Measurements from ENCODE around the gene BABAM2. TPM values are rescaled to one million over a fixed set of nuclear protein-coding genes. Genes with fewer than 3 reads are reported as not detected.
"Not testable (repeated sequence)": the region's sequence is repeated elsewhere in the genome, so short reads cannot be mapped to it uniquely, and the experiment has no call there.

The BABAM2 gene
- polyA plus RNA-seq (ENCODE audit: insufficient read length in 4 of 4): 10 to 100 TPM; 30.1 to 59.3 (median 55.6) TPM

GRCh38 chr2:27890146-27890923 is at the start of gene BABAM2, which contains the start of gene RBKS:
Gene BABAM2, plus strand, starts transcription at chr2:27890729. Its CDS starts 3,828 bp downstream, at chr2:27894557.
Gene RBKS, minus strand, starts transcription at chr2:27890387. Its CDS starts 42 bp downstream, at chr2:27890345.
- peak; percentile 70 to 79 (median 76) for DNase-seq (ENCODE audit: low read depth in 4 of 4, low spot score in 3 of 4)

GRCh38 chr2:27842894-27843293 is 47.6 kb upstream of the BABAM2 start:
- no peak for DNase-seq (ENCODE audit: low read depth in 4 of 4, low spot score in 3 of 4)

GRCh38 chr2:27843992-27844391 is 46.5 kb upstream of the BABAM2 start:
- DNase-seq (ENCODE audit: low read depth in 4 of 4, low spot score in 3 of 4): no peak

- no peak for DNase-seq (ENCODE audit: low read depth in 4 of 4, low spot score in 3 of 4)
These were observed 45.7 kb upstream of the BABAM2 start for GRCh38 chr2:27844821-27845255.

- DNase-seq (ENCODE audit: low read depth in 4 of 4, low spot score in 3 of 4): no peak
These were observed 43.2 kb upstream of the BABAM2 start for GRCh38 chr2:27847333-27847732.

GRCh38 chr2:27849558-27850205 is 40.8 kb upstream of the BABAM2 start:
- DNase-seq (ENCODE audit: low read depth in 4 of 4, low spot score in 3 of 4): no peak

- DNase-seq (ENCODE audit: low read depth in 4 of 4, low spot score in 3 of 4): no peak
These were observed 37.8 kb upstream of the BABAM2 start for GRCh38 chr2:27852691-27853090.

GRCh38 chr2:27854229-27854862 is 36.2 kb upstream of the BABAM2 start:
- DNase-seq (ENCODE audit: low read depth in 4 of 4, low spot score in 3 of 4): no peak

- no peak for DNase-seq (ENCODE audit: low read depth in 4 of 4, low spot score in 3 of 4)
These were observed 35.1 kb upstream of the BABAM2 start for GRCh38 chr2:27855476-27855875.

GRCh38 chr2:27856386-27856785 is 34.1 kb upstream of the BABAM2 start:
- DNase-seq (ENCODE audit: low read depth in 4 of 4, low spot score in 3 of 4): no peak

GRCh38 chr2:27856956-27857355 is 33.6 kb upstream of the BABAM2 start:
- no peak for DNase-seq (ENCODE audit: low read depth in 4 of 4, low spot score in 3 of 4)

GRCh38 chr2:27857417-27858172 is 32.9 kb upstream of the BABAM2 start:
- DNase-seq (ENCODE audit: low read depth in 4 of 4, low spot score in 3 of 4): no peak

- no peak for DNase-seq (ENCODE audit: low read depth in 4 of 4, low spot score in 3 of 4)
These were observed 30.4 kb upstream of the BABAM2 start for GRCh38 chr2:27860111-27860510.

GRCh38 chr2:27863146-27863545 is 27.4 kb upstream of the BABAM2 start:
- no peak for DNase-seq (ENCODE audit: low read depth in 4 of 4, low spot score in 3 of 4)

GRCh38 chr2:27863955-27864354 is 26.6 kb upstream of the BABAM2 start:
- DNase-seq (ENCODE audit: low read depth in 4 of 4, low spot score in 3 of 4): not testable (repeated sequence)

GRCh38 chr2:27866237-27866636 is 24.3 kb upstream of the BABAM2 start:
- DNase-seq (ENCODE audit: low read depth in 4 of 4, low spot score in 3 of 4): no peak

- DNase-seq (ENCODE audit: low read depth in 4 of 4, low spot score in 3 of 4): no peak
These were observed 20.8 kb upstream of the BABAM2 start for GRCh38 chr2:27869763-27870162.

GRCh38 chr2:27870724-27871123 is 19.8 kb upstream of the BABAM2 start:
- no peak for DNase-seq (ENCODE audit: low read depth in 4 of 4, low spot score in 3 of 4)

GRCh38 chr2:27871802-27872201 is 18.7 kb upstream of the BABAM2 start:
- no peak for DNase-seq (ENCODE audit: low read depth in 4 of 4, low spot score in 3 of 4)

GRCh38 chr2:27873091-27873490 is 17.4 kb upstream of the BABAM2 start:
- no peak for DNase-seq (ENCODE audit: low read depth in 4 of 4, low spot score in 3 of 4)

Data from left renal pelvis (tissue), 4 donors.